Measurements from ENCODE around the gene TDRD7.
"Not testable (repeated sequence)": the region's sequence is repeated elsewhere in the genome, so short reads cannot be mapped to it uniquely, and the experiment has no call there.

TDRD7 gene

GRCh38 chr9:97462914-97463313 lies 51.0 kb downstream of the TDRD7 start:
- DNase-seq = no peak
- intact Hi-C loops (cut with DNase I) = no loop called here

GRCh38 chr9:97468658-97469448 lies 57.0 kb downstream of the TDRD7 start:
- peak; percentile 51 to 94 (median 84) for DNase-seq
- intact Hi-C loops (cut with DNase I) = loop anchor here (5.0 kb wide), 2 partner anchors 128 to 148 kb away; no protein-coding TSS in a partner anchor

- intact Hi-C loops (cut with DNase I) = no loop called here
These were observed 58.2 kb downstream of the TDRD7 start for GRCh38 chr9:97470076-97470475.

GRCh38 chr9:97473717-97474116 lies 61.8 kb downstream of the TDRD7 start:
- DNase-seq = peak in 5 of 42 donors; percentile 21 to 46 (median 26)

More at GRCh38 chr9:97470076-97470475, 58.2 kb downstream of the TDRD7 start:
- DNase-seq = peak; percentile 21 to 77 (median 58)

GRCh38 chr9:97474372-97474925 lies 62.6 kb downstream of the TDRD7 start:
- no peak for DNase-seq
- intact Hi-C loops (cut with DNase I) = no loop called here

More at GRCh38 chr9:97473717-97474116, 61.8 kb downstream of the TDRD7 start:
- intact Hi-C loops (cut with DNase I) = no loop called here

- intact Hi-C loops (cut with DNase I) = no loop called here
- DNase-seq = no peak
These were observed 63.2 kb downstream of the TDRD7 start for GRCh38 chr9:97475059-97475458.

- intact Hi-C loops (cut with DNase I) = no loop called here
These were observed 66.5 kb downstream of the TDRD7 start for GRCh38 chr9:97478301-97478981.

GRCh38 chr9:97479496-97480159 lies 67.7 kb downstream of the TDRD7 start:
- intact Hi-C loops (cut with DNase I) = no loop called here
- DNase-seq = no peak

More at GRCh38 chr9:97478301-97478981, 66.5 kb downstream of the TDRD7 start:
- no peak for DNase-seq

- no peak for DNase-seq
- intact Hi-C loops (cut with DNase I) = no loop called here
These were observed 68.3 kb downstream of the TDRD7 start for GRCh38 chr9:97480174-97480573.

- intact Hi-C loops (cut with DNase I) = no loop called here
- no peak for DNase-seq
These were observed 68.9 kb downstream of the TDRD7 start for GRCh38 chr9:97480749-97481148.

- DNase-seq = peak; percentile 24 to 90 (median 75)
- intact Hi-C loops (cut with DNase I) = no loop called here
These were observed 72.2 kb downstream of the TDRD7 start for GRCh38 chr9:97484134-97484533.

- intact Hi-C loops (cut with DNase I) = no loop called here
- DNase-seq = no peak
These were observed 75.2 kb downstream of the TDRD7 start for GRCh38 chr9:97487107-97487506.

- DNase-seq = no peak
- intact Hi-C loops (cut with DNase I) = no loop called here
These were observed 76.0 kb downstream of the TDRD7 start for GRCh38 chr9:97487861-97488260.

- no peak for DNase-seq
- intact Hi-C loops (cut with DNase I) = no loop called here
These were observed 79.5 kb downstream of the TDRD7 start for GRCh38 chr9:97491216-97491999.

- peak in 1 of 42 donors; percentile 27 for DNase-seq
- intact Hi-C loops (cut with DNase I) = not testable (repeated sequence)
These were observed 85.9 kb downstream of the TDRD7 start for GRCh38 chr9:97497558-97498375.

GRCh38 chr9:97498846-97499245 lies 87.0 kb downstream of the TDRD7 start:
- DNase-seq; intact Hi-C loops (cut with DNase I): not testable (repeated sequence)

GRCh38 chr9:97500263-97500662 lies 88.4 kb downstream of the TDRD7 start:
- DNase-seq = peak in 1 of 42 donors; percentile 35
- intact Hi-C loops (cut with DNase I) = no loop called here

- no peak for DNase-seq
- intact Hi-C loops (cut with DNase I) = no loop called here
These were observed 88.9 kb downstream of the TDRD7 start for GRCh38 chr9:97500765-97501176.

Measured in head of caudate nucleus (tissue), 42 donors.